Astrocyte (in vitro differentiated cells and primary cell): ENCODE data around the gene TRIM8. TPM values are rescaled to one million over a fixed set of nuclear protein-coding genes. Genes with fewer than 3 reads are reported as not detected.

Experiments
- DNase-seq: peaks from one replicate; pipeline ENCODE4 v3.0.0-alpha.2; 2010; ENCODE audit warnings: low read depth
- FAIRE-seq: peaks from 2 replicates; lab custom pipeline; 2011; peaks lifted over from hg19 to GRCh38; lab: Jason Lieb, UNC
- H2AFZ ChIP-seq: 2 replicates; pipeline ENCODE4 v1.6.0; 2012; ENCODE audit warnings: low read depth, low read length, inconsistent platforms
- H3K27ac ChIP-seq: 2 replicates; pipeline ENCODE4 v1.5.1; 2011; ENCODE audit warnings: low read depth, low read length, inconsistent platforms
- H3K27me3 ChIP-seq: 2 replicates; pipeline ENCODE4 v1.6.0; 2011; ENCODE audit warnings: low read length, inconsistent platforms; ENCODE audit not compliant: insufficient read depth
- H3K36me3 ChIP-seq: 2 replicates; pipeline ENCODE4 v1.5.1; 2011; ENCODE audit warnings: low read length, inconsistent platforms; ENCODE audit not compliant: insufficient read depth
- H3K4me1 ChIP-seq: 2 replicates; pipeline ENCODE4 v1.5.1; 2011; ENCODE audit warnings: low read length, inconsistent platforms; ENCODE audit not compliant: insufficient read depth
- H3K4me2 ChIP-seq: 2 replicates; pipeline ENCODE4 v1.6.0; 2012; ENCODE audit warnings: low read length, inconsistent platforms
- H3K4me3 ChIP-seq: 2 replicates; pipeline ENCODE4 v1.5.1; 2011; ENCODE audit warnings: low read depth, mild to moderate bottlenecking, low read length, inconsistent platforms; ENCODE audit not compliant: insufficient read depth
- H3K79me2 ChIP-seq: 2 replicates; pipeline ENCODE4 v1.6.0; 2012; ENCODE audit warnings: mild to moderate bottlenecking, low read length, inconsistent platforms; ENCODE audit not compliant: insufficient read depth
- H3K9ac ChIP-seq: 2 replicates; pipeline ENCODE4 v1.6.0; 2012; ENCODE audit warnings: mild to moderate bottlenecking, low read length, inconsistent platforms
- H3K9me3 ChIP-seq: 2 replicates; pipeline ENCODE4 v1.5.1; 2012; ENCODE audit warnings: low read depth, mild to moderate bottlenecking, low read length, inconsistent platforms; ENCODE audit not compliant: insufficient read depth
- H4K20me1 ChIP-seq: 2 replicates; pipeline ENCODE4 v1.6.0; 2012; ENCODE audit warnings: low read length, inconsistent platforms; ENCODE audit not compliant: insufficient read depth
- H3K27ac Mint-ChIP-seq: one replicate; pipeline ENCODE4 v1.8.0; 2021; ENCODE audit warnings: mild to moderate bottlenecking, mixed read lengths; ENCODE audit not compliant: unreplicated experiment
- H3K27me3 Mint-ChIP-seq: one replicate; pipeline ENCODE4 v1.8.0; 2021; ENCODE audit warnings: low read depth, mixed read lengths; ENCODE audit not compliant: unreplicated experiment
- H3K36me3 Mint-ChIP-seq: one replicate; pipeline ENCODE4 v1.8.0; 2021; ENCODE audit warnings: low read depth, mixed read lengths; ENCODE audit not compliant: unreplicated experiment
- H3K4me1 Mint-ChIP-seq: one replicate; pipeline ENCODE4 v1.8.0; 2021; ENCODE audit warnings: low read depth, mixed read lengths; ENCODE audit not compliant: unreplicated experiment
- H3K4me3 Mint-ChIP-seq: one replicate; pipeline ENCODE4 v1.8.0; 2021; ENCODE audit warnings: mild to moderate bottlenecking, moderate library complexity, mixed read lengths; ENCODE audit not compliant: unreplicated experiment
- H3K9me3 Mint-ChIP-seq: one replicate; pipeline ENCODE4 v1.8.0; 2021; ENCODE audit warnings: mild to moderate bottlenecking, mixed read lengths; ENCODE audit not compliant: unreplicated experiment
- EZH2 ChIP-seq: IDR thresholded peaks from 2 replicates; pipeline ENCODE4 v1.6.1; 2012; ENCODE audit warnings: mild to moderate bottlenecking, low read length, inconsistent platforms; ENCODE audit not compliant: insufficient read depth
- total RNA-seq: library from RNA; stranded (reverse); gene quantifications from 2 replicates; pipeline ENCODE4 v1.2.1, GENCODE V29; 2021
- TF ChIP-seq, protein P1 (sequence below): IDR thresholded peaks from 2 replicates; pipeline ENCODE4 v1.5.1; 2011; ENCODE audit warnings: low read depth, mild to moderate bottlenecking, inconsistent platforms, low read length, moderate library complexity; ENCODE audit not compliant: insufficient read depth

TRIM8 gene
- total RNA-seq, 1 donor from 2014 or later, result 117 TPM

- Histone ChIP-seq H3K36me3 (no peaks in the 10 kb centered on the region), H3K27me3 (no peaks in the 10 kb centered on the region), H3K9ac (no peak overlapping the region), H3K27ac (no peak overlapping the region), H3K4me3 (no peak overlapping the region), H3K4me2 (no peak overlapping the region), H2AFZ (no peak overlapping the region), H4K20me1 (peaks cover 5% of the 10 kb centered on the region), H3K4me1 (peaks cover 25% of the 10 kb centered on the region), H3K79me2 (no peaks in the 10 kb centered on the region), H3K9me3 (no peaks in the 10 kb centered on the region)
- TF ChIP-seq, protein P1, sequence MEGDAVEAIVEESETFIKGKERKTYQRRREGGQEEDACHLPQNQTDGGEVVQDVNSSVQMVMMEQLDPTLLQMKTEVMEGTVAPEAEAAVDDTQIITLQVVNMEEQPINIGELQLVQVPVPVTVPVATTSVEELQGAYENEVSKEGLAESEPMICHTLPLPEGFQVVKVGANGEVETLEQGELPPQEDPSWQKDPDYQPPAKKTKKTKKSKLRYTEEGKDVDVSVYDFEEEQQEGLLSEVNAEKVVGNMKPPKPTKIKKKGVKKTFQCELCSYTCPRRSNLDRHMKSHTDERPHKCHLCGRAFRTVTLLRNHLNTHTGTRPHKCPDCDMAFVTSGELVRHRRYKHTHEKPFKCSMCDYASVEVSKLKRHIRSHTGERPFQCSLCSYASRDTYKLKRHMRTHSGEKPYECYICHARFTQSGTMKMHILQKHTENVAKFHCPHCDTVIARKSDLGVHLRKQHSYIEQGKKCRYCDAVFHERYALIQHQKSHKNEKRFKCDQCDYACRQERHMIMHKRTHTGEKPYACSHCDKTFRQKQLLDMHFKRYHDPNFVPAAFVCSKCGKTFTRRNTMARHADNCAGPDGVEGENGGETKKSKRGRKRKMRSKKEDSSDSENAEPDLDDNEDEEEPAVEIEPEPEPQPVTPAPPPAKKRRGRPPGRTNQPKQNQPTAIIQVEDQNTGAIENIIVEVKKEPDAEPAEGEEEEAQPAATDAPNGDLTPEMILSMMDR, result no peak
- no peak for TF ChIP-seq EZH2
- Mint-ChIP-seq H3K27ac (no peak overlapping the region), H3K36me3 (peaks cover 18% of the 10 kb centered on the region), H3K4me3 (no peak overlapping the region), H3K9me3 (no peaks in the 10 kb centered on the region), H3K4me1 (peaks cover 48% of the 10 kb centered on the region), H3K27me3 (no peaks in the 10 kb centered on the region)
- DNase-seq (no peak), FAIRE-seq (no peak)
Measured at GRCh38 chr10:102595897-102596296, 48.4 kb upstream of the TRIM8 start.

GRCh38 chr10:102596506-102596971, 47.7 kb upstream of the TRIM8 start:
- Histone ChIP-seq H3K9me3 (no peaks in the 10 kb centered on the region), H3K9ac (no peak overlapping the region), H3K4me3 (no peak overlapping the region), H3K27me3 (no peaks in the 10 kb centered on the region), H3K4me2 (no peak overlapping the region), H3K36me3 (no peaks in the 10 kb centered on the region), H3K79me2 (no peaks in the 10 kb centered on the region), H4K20me1 (peaks cover 5% of the 10 kb centered on the region), H3K27ac (no peak overlapping the region), H3K4me1 (peaks cover 25% of the 10 kb centered on the region), H2AFZ (no peak overlapping the region)
- TF ChIP-seq EZH2, result no peak
- TF ChIP-seq, protein P1, result peak; percentile 78
- peak; percentile 40 for DNase-seq
- H3K27me3 Mint-ChIP-seq, result no peaks in the 10 kb centered on the region
- H3K9me3 Mint-ChIP-seq, result no peaks in the 10 kb centered on the region
- peak; percentile 26 for FAIRE-seq
- H3K27ac Mint-ChIP-seq, result no peak overlapping the region
- peaks cover 21% of the 10 kb centered on the region for H3K36me3 Mint-ChIP-seq
- no peak overlapping the region for H3K4me3 Mint-ChIP-seq
- peaks cover 47% of the 10 kb centered on the region for H3K4me1 Mint-ChIP-seq

DNA sequence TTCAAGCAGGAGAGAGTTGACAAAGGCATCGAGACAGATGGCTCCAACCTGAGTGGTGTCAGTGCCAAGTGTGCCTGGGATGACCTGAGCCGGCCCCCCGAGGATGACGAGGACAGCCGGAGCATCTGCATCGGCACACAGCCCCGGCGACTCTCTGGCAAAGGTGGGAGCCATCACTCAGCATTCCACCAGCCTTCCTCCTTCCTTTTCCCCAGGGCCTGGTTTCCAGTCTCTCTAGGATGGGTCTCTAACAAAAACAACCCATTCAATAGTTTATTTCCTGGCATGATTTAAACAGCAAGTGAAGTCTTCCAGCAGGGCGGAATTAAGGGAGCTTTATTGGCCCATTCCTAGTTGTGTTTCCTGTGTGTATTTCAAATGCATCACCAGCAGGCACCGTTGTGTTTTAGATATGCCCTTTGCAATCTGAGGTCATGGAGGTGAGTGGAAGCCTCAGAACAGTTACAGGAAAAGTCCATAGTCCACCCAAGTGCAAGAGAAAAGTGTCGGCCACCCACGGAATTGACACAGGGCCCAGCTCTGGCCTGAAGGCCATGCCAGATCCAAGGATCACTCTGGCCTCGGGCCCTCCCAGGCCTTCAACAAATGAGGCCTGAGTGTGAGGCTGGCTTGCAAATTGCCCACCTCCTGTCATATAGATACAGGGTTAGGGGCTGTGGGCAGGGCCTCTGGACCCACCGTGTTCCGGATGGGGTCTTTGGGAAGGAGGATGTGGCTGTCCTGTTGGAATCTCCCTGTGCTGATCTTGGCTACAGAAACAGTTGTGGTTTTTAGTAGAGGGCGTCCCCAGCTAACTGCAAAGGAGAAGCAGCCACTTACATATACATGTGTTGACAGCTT, 46.9 kb upstream of the TRIM8 start:
- Histone ChIP-seq H3K4me1 (peaks cover 25% of the 10 kb centered on the region), H4K20me1 (no peaks in the 10 kb centered on the region), H3K9ac (no peak overlapping the region), H3K79me2 (no peaks in the 10 kb centered on the region), H3K9me3 (no peaks in the 10 kb centered on the region), H3K27ac (no peak overlapping the region), H3K36me3 (no peaks in the 10 kb centered on the region), H3K4me3 (no peak overlapping the region), H3K27me3 (no peaks in the 10 kb centered on the region), H3K4me2 (no peak overlapping the region), H2AFZ (no peak overlapping the region)
- Mint-ChIP-seq H3K9me3 (no peaks in the 10 kb centered on the region), H3K27ac (no peak overlapping the region), H3K4me3 (no peak overlapping the region), H3K27me3 (no peaks in the 10 kb centered on the region), H3K4me1 (peaks cover 42% of the 10 kb centered on the region), H3K36me3 (peaks cover 21% of the 10 kb centered on the region)
- no peak for TF ChIP-seq EZH2
- TF ChIP-seq, protein P1, result no peak
- DNase-seq (peak; percentile 33), FAIRE-seq (no peak)
